ENCODE data around the gene FBXL12.

The FBXL12 gene

GRCh38 chr19:9818734-9819595 lies at the start of gene FBXL12:
TSS of gene FBXL12 (minus strand) at chr19:9819079. CDS start at chr19:9818813, 266 bp downstream.
- TF ChIP-seq CTCF (conservative IDR thresholded peaks at IDR 0.05; ENCODE audit: control insufficient read depth, insufficient read depth, low read depth, low read length) = no peak
- peak; percentile 99 for DNase-seq (ENCODE audit: low read depth)
- H3K4me3 ChIP-seq (ENCODE audit: control insufficient read depth, low read depth, low read length) = peak within 1 kb of the TSS; percentile 92

- H3K4me3 ChIP-seq (ENCODE audit: control insufficient read depth, low read depth, low read length) = no peak overlapping the region
- no peak for TF ChIP-seq CTCF (conservative IDR thresholded peaks at IDR 0.05; ENCODE audit: control insufficient read depth, insufficient read depth, low read depth, low read length)
- no peak for DNase-seq (ENCODE audit: low read depth)
Observed at GRCh38 chr19:9865732-9866501, 47.0 kb upstream of the FBXL12 start.

- H3K4me3 ChIP-seq (ENCODE audit: control insufficient read depth, low read depth, low read length) = no peak overlapping the region
- no peak for DNase-seq (ENCODE audit: low read depth)
- TF ChIP-seq CTCF (conservative IDR thresholded peaks at IDR 0.05; ENCODE audit: control insufficient read depth, insufficient read depth, low read depth, low read length) = no peak
Observed at GRCh38 chr19:9863759-9864158, 44.9 kb upstream of the FBXL12 start.

- DNase-seq (ENCODE audit: low read depth) = no peak
- no peak for TF ChIP-seq CTCF (conservative IDR thresholded peaks at IDR 0.05; ENCODE audit: control insufficient read depth, insufficient read depth, low read depth, low read length)
- no peak overlapping the region for H3K4me3 ChIP-seq (ENCODE audit: control insufficient read depth, low read depth, low read length)
Observed at GRCh38 chr19:9862938-9863337, 44.1 kb upstream of the FBXL12 start.

- H3K4me3 ChIP-seq (ENCODE audit: control insufficient read depth, low read depth, low read length) = no peak overlapping the region
- DNase-seq (ENCODE audit: low read depth) = no peak
- TF ChIP-seq CTCF (conservative IDR thresholded peaks at IDR 0.05; ENCODE audit: control insufficient read depth, insufficient read depth, low read depth, low read length) = no peak
Observed at GRCh38 chr19:9861503-9861902, 42.6 kb upstream of the FBXL12 start.

- DNase-seq (ENCODE audit: low read depth) = no peak
- no peak overlapping the region for H3K4me3 ChIP-seq (ENCODE audit: control insufficient read depth, low read depth, low read length)
- no peak for TF ChIP-seq CTCF (conservative IDR thresholded peaks at IDR 0.05; ENCODE audit: control insufficient read depth, insufficient read depth, low read depth, low read length)
Observed at GRCh38 chr19:9860407-9860806, 41.5 kb upstream of the FBXL12 start.
